ENCODE results near the gene DPH1.

- TF ChIP-seq, protein P1, sequence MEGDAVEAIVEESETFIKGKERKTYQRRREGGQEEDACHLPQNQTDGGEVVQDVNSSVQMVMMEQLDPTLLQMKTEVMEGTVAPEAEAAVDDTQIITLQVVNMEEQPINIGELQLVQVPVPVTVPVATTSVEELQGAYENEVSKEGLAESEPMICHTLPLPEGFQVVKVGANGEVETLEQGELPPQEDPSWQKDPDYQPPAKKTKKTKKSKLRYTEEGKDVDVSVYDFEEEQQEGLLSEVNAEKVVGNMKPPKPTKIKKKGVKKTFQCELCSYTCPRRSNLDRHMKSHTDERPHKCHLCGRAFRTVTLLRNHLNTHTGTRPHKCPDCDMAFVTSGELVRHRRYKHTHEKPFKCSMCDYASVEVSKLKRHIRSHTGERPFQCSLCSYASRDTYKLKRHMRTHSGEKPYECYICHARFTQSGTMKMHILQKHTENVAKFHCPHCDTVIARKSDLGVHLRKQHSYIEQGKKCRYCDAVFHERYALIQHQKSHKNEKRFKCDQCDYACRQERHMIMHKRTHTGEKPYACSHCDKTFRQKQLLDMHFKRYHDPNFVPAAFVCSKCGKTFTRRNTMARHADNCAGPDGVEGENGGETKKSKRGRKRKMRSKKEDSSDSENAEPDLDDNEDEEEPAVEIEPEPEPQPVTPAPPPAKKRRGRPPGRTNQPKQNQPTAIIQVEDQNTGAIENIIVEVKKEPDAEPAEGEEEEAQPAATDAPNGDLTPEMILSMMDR (IDR thresholded peaks at IDR 0.05; ENCODE audit: low read depth, low read length) = no peak
- TF ChIP-seq MYC (IDR thresholded peaks at IDR 0.05; ENCODE audit: low read depth, low read length) = no peak
Measured at GRCh38 chr17:2060385-2060658, 30.4 kb downstream of the DPH1 start.
